NCI-H1436 (cell line): ENCODE data around the gene HTR7.

Experiments used
- DNase-seq: peaks from one replicate; lab custom pipeline; 2025; lab: John Stamatoyannopoulos, UW

HTR7 gene

GRCh38 chr10:90804354-90804753 lies 53.5 kb downstream of the HTR7 start:
- DNase-seq = no peak

- no peak for DNase-seq
Observed at GRCh38 chr10:90801608-90802007, 56.2 kb downstream of the HTR7 start.

- no peak for DNase-seq
Observed at GRCh38 chr10:90800232-90800796, 57.5 kb downstream of the HTR7 start.

- no peak for DNase-seq
Observed at GRCh38 chr10:90799172-90799571, 58.7 kb downstream of the HTR7 start.

GRCh38 chr10:90798482-90798881 lies 59.4 kb downstream of the HTR7 start:
- DNase-seq = no peak

GRCh38 chr10:90790422-90790821 lies 67.4 kb downstream of the HTR7 start:
- no peak for DNase-seq

- no peak for DNase-seq
Observed at GRCh38 chr10:90788968-90789367, 68.9 kb downstream of the HTR7 start.

- no peak for DNase-seq
Observed at GRCh38 chr10:90788199-90788491, 69.7 kb downstream of the HTR7 start.

- peak; percentile 22 for DNase-seq
Observed at GRCh38 chr10:90787393-90788198, 70.2 kb downstream of the HTR7 start.

- DNase-seq = no peak
Observed at GRCh38 chr10:90785782-90786181, 72.1 kb downstream of the HTR7 start.

- DNase-seq = no peak
Observed at GRCh38 chr10:90784771-90785170, 73.1 kb downstream of the HTR7 start.

GRCh38 chr10:90780488-90780887 lies 77.4 kb downstream of the HTR7 start:
- no peak for DNase-seq

- DNase-seq = no peak
Observed at GRCh38 chr10:90779548-90779947, 78.3 kb downstream of the HTR7 start.

GRCh38 chr10:90777621-90778020 lies 80.2 kb downstream of the HTR7 start:
- no peak for DNase-seq

- no peak for DNase-seq
Observed at GRCh38 chr10:90775351-90776028, 82.3 kb downstream of the HTR7 start.

- DNase-seq = no peak
Observed at GRCh38 chr10:90769946-90770841, 87.6 kb downstream of the HTR7 start.

GRCh38 chr10:90751107-90751997 lies 106.5 kb downstream of the HTR7 start:
- DNase-seq = peak; percentile 4

GRCh38 chr10:90746829-90747228 lies 111.0 kb downstream of the HTR7 start:
- DNase-seq = no peak

GRCh38 chr10:90745565-90745964 lies 112.3 kb downstream of the HTR7 start:
- no peak for DNase-seq

- no peak for DNase-seq
Observed at GRCh38 chr10:90743291-90743690, 114.5 kb downstream of the HTR7 start.

- no peak for DNase-seq
Observed at GRCh38 chr10:90741926-90742565, 115.8 kb downstream of the HTR7 start.
